NOMO-1 treated with DMSO at 0.1 percent for 48 hours (cell line): Measurements from ENCODE around the gene SBDS.
"Not testable (repeated sequence)": the region's sequence is repeated elsewhere in the genome, so short reads cannot be mapped to it uniquely, and the experiment has no call there.

Experiments
- DNase-seq: peaks from one replicate; lab custom pipeline; 2025; ENCODE audit not compliant: unreplicated experiment; lab: John Stamatoyannopoulos, UW

The SBDS gene

GRCh38 chr7:66995050-66995776 is at the start of gene SBDS:
Gene SBDS, minus strand, starts transcription at chr7:66995586. Its CDS starts 169 bp downstream, at chr7:66995417.
- DNase-seq = peak; percentile 97

DNA sequence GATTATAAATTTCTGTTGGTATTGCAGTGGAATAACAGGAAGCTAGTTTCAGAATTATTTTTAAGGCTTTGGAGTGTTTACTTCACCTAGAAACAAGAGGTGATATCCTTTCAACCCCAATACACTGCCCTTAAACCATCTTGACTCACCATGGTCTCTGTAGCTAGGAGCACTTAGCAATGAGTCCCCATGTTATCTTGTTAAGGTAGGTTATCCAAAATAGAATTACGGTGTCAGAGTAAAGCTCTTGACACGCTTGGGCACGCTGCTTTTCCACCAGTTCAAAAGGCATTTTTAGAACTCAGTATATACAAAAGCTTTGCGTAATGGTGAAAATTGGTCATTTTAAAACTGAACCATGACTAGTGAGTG is 48.2 kb upstream of the SBDS start:
- DNase-seq = not testable (repeated sequence)

GRCh38 chr7:67042781-67043558 is 47.6 kb upstream of the SBDS start:
- not testable (repeated sequence) for DNase-seq

DNA sequence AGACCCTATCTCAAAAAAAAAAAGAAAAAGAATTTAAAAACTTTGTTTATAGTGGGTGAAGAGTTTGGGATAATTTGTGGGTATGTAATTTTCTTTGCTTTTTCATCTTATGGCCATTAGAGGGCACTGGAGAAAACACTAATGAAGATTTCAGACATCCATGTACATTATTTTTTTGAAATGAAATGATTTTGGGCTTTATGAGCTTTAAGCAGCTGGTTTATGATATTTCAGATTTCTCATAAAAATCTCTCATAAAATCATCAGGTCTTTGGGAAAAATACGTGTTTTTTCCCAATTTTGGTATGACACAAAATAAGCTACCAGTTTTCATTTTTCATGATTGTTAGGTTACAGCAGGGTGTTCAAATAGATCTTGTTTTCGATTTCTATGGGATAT is 45.4 kb upstream of the SBDS start:
- DNase-seq = not testable (repeated sequence)

DNA sequence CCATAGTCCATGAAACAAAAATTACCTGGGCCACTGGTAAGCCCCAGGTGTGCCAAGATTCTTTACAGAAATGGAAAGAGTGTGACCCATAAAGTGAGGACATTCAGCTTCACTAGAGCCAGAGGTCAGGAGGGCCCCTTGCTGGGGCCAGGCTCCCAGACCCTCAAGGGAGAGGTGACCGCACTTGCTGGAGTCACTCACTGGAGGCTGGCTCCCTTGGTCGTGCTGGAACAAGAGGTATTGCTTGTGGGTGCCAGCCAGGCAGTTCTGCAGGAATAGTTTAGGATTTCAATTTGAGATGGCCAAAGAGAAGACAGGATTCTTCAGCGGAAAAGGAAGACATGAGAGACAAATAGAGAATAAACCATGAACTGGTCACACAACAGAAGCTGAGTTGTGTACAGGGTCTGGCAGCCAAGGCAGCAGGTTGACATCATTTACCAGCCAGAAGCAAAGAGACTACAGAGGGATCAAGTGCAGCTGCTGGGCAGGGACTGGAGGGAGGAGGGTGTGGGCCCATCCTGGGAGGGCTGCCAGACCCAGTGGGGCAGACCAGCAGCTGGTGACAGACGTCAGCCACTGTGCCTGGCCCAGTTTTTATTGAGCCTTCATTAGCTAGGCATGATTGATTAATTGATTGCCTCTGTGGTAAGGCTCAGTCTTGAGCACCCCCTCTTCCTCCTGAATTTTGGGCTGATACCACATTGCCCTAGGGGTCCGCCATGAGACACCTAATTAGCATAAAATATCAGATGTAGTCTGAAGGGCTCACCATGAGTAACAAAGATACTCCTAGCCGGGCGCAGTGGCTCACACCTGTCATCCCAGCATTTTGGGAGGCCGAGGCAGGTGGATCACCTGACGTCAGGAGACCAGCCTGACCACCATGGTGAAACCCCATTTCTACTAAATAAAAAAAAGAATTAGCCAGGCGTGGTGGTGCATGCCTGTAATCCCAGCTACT is 41.3 kb upstream of the SBDS start:
- not testable (repeated sequence) for DNase-seq

GRCh38 chr7:67033251-67033650 is 37.9 kb upstream of the SBDS start:
- DNase-seq = no peak

GRCh38 chr7:67031685-67032084 is 36.3 kb upstream of the SBDS start:
- not testable (repeated sequence) for DNase-seq

- DNase-seq = not testable (repeated sequence)
Observed at GRCh38 chr7:67025459-67025858, 30.1 kb upstream of the SBDS start.

DNA sequence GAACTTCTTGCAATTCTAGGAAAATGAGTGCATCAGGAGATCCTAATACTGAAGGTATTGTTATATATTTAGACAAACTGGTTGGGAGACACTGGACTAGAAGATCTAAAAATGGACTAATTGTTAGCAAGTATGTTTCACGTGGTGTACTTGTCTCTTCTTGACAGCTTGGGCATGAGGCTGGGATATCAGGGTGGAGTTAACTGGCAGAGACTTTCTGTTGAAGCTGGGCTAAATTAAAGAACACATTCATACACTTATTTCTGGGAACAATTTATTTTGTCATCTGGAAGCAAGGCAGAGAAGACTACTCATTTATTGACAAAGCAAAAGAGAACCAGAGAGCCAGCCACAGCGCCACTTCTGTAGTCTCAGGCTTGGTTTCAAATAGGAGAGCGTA is 27.1 kb upstream of the SBDS start:
- DNase-seq = no peak

GRCh38 chr7:67021260-67021659 is 25.9 kb upstream of the SBDS start:
- no peak for DNase-seq

GRCh38 chr7:67019562-67020390 is 24.4 kb upstream of the SBDS start:
- DNase-seq = peak; percentile 65

- DNase-seq = no peak
Observed at GRCh38 chr7:67018940-67019339, 23.6 kb upstream of the SBDS start.

DNA sequence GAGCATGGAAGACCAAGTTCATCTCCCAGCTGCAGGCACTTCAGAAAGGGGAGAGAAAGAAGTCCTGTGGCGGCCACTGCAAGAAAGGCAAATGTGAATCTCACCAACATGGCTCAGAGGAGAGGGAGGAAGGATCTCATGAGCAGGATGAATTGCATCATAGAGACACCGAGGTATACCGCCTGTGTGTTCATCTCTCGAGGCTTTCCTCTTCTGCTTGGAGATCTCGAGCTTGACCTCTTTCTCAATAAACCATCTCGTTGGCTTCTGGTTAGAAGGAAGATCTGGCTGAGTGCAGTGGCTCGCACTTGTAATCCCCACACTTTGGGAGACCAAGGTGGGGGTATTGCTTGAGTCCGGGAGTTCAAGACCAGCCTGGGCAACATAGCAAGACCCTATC is 22.6 kb upstream of the SBDS start:
- peak; percentile 39 for DNase-seq

DNA sequence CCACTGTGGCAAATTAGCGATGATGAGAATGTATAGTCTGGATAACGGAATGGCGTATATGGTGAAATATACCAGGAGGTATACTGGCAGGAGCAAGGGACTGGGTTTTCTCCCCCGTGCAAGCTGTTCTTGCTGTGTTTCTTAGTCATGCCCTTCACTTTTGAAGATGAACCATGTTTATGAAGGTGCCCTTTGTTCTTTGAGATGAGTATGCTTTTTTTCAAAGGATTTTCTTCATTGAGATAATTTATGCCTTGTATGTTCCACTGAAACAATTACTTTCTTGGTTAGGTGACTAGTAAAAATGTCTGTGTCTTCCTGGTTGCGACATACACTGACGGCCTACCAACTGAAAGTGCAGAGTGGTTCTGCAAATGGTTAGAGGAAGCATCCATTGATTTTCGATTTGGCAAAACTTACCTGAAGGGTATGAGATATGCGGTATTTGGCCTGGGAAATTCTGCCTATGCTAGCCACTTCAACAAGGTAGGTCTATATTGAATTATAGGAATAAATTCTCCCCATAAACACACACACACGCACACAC is 18.8 kb upstream of the SBDS start:
- DNase-seq = peak; percentile 66

DNA sequence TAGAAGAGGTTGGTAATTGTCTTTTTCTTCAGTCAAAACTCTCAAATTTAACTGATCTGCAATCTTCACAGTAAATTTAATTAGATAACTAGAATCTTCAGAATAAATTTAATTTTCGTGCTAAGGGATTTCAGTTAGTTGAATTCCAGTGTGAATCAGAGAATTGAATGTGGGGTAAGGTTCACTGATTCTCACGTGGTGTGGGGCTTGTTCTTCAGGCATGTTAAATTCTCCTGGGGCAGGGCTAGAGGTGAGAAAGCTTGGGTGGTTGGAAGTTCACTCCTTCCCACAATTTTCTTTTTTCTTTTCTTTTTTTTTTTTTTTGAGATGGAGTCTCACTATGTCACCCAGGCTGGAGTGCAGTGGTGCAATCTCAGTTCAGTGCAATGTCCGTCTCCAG is 14.3 kb upstream of the SBDS start:
- DNase-seq = not testable (repeated sequence)

DNA sequence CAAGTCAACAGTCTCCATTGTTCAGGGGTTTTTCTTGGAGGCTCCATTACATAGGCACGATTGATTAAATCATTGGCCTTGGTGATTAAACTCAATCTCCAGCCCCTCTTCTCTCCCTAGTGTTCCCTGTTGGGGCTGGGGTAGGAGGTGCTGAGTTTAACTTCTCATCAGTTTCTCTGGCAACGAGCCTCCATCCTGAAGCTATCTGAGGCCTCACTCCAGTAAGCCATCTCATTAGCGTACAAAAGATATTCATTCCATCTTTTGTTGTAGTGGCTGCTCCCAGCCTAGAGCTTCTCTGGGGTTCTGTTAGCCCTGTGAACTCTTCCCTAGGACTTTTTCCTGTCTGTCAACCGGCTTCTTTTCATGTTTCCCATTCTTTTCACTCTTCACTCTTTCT is 12.9 kb upstream of the SBDS start:
- DNase-seq = no peak

GRCh38 chr7:67006965-67007364 is 11.6 kb upstream of the SBDS start:
- no peak for DNase-seq

DNA sequence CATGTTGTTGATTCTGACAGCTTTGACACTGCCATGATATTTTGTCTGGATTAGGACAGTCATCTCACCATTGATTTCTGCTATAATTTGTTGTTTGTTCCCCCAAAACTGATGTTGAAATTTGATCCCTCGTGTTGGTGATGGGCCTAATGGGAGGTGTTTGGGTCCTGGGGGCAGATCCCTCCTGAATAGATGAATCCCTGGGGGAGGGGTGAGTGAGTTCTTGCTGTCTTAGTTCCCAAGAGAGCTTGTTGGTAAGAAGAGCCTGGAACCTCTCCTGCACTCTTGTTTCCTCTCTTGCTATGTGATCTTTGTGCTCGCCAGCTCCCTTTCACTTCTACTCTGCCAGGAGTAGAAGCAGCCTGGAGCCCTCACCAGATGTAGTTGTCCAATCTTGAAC is 8.8 kb upstream of the SBDS start:
- DNase-seq = not testable (repeated sequence)

DNA sequence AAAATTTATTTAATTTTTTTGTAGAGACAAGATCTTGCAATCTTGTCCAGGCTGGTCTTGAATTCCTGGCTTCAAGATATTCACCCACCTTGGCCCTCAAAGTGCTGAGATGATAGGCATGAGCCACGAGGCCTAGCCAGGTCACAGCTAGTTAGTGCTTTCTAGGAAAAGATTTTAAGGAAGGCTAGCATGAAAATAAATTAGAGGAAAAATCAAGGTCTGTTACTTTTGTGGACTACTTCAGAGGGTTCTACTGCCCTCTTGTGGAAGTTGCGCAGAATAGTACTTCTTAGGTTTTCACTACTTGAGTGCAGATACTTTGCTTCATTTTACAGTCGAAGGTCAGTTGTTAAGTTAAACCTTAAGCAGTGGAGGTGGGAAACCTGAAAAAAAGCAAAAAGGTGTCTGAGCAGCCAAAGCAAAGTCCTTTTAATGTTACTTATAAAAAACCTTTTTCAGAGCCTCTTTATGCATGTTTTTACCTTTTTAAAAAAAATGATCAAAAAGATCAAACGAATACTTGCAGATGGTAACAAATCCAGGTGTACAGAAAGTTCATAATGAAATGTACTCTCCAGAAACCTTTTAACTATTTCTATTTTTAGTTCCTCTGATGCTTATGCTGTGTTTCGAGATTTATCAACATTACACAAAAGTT is 5.3 kb upstream of the SBDS start:
- DNase-seq = not testable (repeated sequence)
